Neural progenitor cell (in vitro differentiated cells): ENCODE measurements around the gene CYCS.

Experiments
- EZH2 ChIP-seq: fragments of 200-600 bp; sonication (generic); IDR thresholded peaks from 2 replicates; pipeline ENCODE4 v1.6.1; 2017; ENCODE audit warnings: antibody characterized with exemption, mild to moderate bottlenecking, moderate library complexity
- EZH2phosphoT487 ChIP-seq: fragments of 200-600 bp; sonication (generic); IDR thresholded peaks from 2 replicates; pipeline ENCODE4 v1.6.1; 2017; ENCODE audit warnings: antibody characterized with exemption
- TF ChIP-seq, protein P1 (sequence below): fragments of 200-600 bp; sonication (generic); IDR thresholded peaks from 2 replicates; pipeline ENCODE4 v1.5.1; 2017; ENCODE audit warnings: antibody characterized with exemption, mild to moderate bottlenecking

DNA sequence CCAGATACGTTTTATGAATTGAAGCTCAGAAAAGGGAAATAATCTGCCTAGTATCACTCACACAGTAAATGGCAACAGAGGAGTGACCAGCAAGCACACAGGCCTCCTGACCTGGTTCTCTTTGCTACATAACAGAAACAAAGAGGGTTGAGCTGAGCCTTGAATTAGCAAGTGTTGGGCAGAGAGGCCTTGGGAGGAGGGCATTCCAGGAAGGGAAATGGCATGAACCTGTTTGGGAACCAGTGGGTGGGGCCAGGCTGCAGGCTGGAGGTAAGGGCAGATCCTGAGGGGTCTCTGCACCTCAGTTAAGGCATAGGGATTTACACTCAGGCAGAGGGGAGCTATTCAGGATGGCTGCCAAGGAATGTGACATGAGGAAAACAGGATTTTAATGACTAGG lies 24.8 kb upstream of the CYCS start:
- TF ChIP-seq, protein P1, sequence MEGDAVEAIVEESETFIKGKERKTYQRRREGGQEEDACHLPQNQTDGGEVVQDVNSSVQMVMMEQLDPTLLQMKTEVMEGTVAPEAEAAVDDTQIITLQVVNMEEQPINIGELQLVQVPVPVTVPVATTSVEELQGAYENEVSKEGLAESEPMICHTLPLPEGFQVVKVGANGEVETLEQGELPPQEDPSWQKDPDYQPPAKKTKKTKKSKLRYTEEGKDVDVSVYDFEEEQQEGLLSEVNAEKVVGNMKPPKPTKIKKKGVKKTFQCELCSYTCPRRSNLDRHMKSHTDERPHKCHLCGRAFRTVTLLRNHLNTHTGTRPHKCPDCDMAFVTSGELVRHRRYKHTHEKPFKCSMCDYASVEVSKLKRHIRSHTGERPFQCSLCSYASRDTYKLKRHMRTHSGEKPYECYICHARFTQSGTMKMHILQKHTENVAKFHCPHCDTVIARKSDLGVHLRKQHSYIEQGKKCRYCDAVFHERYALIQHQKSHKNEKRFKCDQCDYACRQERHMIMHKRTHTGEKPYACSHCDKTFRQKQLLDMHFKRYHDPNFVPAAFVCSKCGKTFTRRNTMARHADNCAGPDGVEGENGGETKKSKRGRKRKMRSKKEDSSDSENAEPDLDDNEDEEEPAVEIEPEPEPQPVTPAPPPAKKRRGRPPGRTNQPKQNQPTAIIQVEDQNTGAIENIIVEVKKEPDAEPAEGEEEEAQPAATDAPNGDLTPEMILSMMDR: no peak
- TF ChIP-seq EZH2: no peak
- TF ChIP-seq EZH2phosphoT487: no peak
